GM18517 (cell line): Measurements from ENCODE around the gene DIABLO.
"Not testable (repeated sequence)": the region's sequence is repeated elsewhere in the genome, so short reads cannot be mapped to it uniquely, and the experiment has no call there.

ENCODE experiments used
- ATAC-seq: cut with Tn5 transposase; IDR thresholded peaks from one replicate; pipeline ENCODE4 v1.9.1; 2021; ENCODE audit warnings: mild to moderate bottlenecking, moderate library complexity; ENCODE audit not compliant: unreplicated experiment

Gene DIABLO

DNA sequence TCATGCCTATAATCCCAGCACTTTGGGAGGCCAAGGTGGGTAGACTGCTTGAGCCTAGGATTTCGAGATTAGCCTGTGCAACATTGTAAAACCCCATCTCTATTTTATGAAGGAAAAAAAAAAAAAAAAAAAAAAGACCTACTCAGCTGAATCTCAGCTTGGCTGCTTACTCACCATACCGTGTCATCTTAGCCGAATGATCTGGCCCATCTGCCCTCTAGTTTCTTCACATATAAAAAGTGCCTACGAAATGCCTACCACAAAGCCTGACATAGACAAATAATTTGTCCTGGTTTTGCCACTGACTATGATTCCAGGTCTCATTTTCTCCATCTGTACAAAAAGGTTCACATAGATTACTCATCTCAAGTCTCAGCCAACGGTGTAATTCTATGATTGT lies 10.1 kb downstream of the DIABLO start:
- ATAC-seq = no peak

DNA sequence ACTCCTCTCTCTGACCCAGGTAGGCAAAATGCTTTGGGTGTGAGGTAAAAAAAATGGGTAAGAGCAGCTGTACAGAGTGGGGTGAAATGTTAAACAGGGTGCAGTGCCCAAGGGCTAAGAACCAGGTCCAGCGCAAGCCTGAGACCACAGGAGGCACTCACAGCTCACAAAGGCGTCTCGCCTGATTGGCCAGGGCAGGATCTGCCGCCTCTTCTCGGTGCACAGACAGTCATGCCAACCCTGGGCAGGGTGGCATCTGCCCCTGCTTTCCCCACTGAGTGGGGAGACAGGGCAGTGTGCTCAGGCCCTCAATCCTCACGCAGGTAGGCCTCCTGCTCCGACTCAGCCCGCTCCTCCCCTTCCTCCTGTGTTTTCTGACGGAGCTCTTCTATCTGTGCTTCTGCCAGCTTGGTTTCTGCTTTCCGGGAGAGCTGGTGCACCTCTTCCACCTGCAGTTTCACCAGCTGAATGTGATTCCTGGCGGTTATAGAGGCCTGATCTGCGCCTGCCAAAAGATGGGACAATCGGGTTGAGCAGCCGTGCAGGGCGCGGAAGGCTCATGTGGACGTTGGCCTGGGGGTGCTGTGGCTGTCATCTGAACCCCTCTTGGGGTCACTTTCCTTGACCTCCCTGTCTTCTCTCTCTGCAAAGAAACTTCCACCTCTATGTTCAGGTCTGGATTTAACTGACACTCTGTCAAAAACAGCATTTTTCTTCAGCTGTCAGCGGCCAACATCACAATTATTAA lies 17.6 kb downstream of the DIABLO start:
- ATAC-seq = no peak

DNA sequence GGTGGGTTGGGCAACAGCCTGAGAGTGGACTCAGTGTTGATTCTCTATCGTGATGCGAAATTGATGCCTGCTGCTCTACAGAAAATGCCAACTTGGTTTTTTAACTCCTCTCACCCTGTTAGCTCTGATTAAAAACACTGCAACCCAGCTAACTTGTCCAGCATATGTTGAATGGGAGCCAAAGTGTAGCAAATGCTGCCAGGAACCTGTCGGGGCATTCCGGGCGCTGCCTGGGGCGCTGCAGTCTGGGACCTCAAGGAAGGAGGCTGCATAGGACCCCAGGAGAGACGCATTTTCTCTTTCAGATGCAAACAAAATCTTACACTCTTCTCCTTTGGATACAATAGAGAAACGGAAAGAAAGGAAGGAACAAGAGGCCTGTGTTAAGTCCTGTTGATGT lies 18.5 kb downstream of the DIABLO start:
- ATAC-seq = no peak

DNA sequence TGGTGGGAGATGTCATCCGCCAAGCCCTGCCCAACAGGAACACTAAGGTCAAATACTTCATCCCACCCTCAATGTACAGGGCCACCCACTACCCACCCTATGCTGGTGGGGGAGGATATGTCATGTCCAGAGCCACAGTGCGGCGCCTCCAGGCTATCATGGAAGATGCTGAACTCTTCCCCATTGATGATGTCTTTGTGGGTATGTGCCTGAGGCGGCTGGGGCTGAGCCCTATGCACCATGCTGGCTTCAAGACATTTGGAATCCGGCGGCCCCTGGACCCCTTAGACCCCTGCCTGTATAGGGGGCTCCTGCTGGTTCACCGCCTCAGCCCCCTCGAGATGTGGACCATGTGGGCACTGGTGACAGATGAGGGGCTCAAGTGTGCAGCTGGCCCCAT lies 18.9 kb downstream of the DIABLO start:
- no peak for ATAC-seq

DNA sequence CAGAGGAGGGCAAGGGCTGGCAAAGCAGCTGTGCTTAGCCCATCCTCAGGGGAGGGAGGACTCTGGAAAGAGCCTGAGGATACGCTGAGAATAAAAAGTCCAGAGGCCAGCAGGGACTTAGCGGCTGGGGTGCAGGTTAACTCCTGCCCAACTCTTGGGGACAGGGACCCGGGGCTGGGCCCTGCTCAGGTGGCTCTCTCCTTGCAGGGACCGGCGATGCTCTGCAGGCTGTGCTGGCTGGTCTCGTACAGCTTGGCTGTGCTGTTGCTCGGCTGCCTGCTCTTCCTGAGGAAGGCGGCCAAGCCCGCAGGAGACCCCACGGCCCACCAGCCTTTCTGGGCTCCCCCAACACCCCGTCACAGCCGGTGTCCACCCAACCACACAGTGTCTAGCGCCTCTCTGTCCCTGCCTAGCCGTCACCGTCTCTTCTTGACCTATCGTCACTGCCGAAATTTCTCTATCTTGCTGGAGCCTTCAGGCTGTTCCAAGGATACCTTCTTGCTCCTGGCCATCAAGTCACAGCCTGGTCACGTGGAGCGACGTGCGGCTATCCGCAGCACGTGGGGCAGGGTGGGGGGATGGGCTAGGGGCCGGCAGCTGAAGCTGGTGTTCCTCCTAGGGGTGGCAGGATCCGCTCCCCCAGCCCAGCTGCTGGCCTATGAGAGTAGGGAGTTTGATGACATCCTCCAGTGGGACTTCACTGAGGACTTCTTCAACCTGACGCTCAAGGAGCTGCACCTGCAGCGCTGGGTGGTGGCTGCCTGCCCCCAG lies 19.6 kb downstream of the DIABLO start:
- no peak for ATAC-seq

DNA sequence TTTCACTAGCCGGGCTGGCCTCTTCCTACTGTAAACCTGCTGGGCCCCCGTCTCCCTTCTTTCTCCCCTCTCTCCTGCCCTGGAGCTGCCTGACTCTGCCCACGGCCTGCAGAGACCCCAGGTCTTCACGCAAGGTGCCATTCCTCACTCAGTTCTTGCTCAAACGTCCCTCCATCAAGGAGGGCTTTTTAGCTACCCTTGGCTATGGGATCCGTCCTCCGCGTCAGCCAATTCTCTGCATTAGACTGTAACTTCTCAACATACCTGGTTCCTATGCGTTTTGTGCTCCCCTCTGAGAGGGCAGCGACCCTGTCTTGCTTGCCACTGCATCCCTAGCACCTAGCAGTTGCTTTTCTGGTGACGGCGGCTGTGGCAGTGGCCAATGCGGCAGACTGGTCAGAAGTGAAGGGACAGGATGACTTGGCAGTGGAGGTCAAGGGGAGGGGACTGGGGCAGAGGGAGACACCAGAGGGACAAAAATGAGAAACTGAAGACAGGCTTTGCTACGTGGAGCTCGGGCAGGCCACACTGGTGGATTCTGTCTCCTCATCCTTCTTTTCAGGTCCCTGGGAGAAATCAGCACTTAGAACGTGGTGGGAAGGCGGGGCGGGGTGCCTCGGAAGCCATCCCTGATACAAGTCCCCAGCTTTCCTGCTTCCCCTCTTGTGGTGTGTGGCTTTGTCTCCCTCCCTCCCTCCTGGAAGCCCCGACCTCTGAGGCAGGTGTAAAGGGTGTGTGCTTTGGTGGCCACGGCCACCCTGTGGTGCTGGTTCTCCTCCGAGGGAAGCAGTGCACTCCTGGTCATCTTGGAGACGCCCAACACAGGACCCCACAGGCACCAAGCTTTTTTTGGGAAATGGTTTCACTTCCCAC lies 20.6 kb downstream of the DIABLO start:
- no peak for ATAC-seq

DNA sequence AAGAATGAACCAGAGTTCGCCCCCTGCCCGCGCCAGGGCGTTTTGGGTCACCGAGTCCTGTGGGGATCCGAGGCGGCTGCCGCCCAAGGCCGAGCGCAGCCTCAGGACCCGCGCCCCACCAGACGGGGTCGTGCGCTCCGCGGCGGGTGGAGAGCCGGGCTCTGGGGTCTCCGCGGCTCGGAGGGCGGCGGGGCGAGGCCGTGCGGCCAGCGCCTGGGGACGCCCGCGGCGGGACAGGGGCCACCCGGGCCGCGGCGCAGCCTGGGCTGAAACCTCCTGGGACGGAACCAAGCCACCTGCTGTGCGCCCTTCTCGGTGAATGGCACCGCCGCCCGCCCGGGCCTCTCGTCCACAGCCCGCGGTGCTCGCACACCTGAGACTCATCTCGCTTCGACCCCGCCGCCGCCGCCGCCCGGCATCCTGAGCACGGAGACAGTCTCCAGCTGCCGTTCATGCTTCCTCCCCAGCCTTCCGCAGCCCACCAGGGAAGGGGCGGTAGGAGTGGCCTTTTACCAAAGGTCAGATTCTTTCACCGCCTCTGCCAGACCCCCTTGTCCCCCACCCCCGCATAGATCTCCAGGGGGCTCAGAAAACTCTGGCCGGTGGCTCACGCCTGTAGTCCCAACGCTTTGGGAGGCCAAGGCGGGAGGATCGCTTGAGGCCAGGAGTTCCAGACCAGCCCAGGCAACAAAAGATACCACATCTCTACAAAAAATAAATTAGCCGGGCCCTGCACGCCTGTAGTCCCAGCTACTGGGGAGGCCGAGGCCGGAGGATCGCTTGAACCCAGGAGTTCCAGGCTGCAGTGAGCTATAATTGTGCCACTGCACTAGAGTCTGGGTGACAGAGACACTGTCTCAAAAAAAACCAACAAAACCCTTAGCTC lies 21.4 kb downstream of the DIABLO start:
- no peak for ATAC-seq

DNA sequence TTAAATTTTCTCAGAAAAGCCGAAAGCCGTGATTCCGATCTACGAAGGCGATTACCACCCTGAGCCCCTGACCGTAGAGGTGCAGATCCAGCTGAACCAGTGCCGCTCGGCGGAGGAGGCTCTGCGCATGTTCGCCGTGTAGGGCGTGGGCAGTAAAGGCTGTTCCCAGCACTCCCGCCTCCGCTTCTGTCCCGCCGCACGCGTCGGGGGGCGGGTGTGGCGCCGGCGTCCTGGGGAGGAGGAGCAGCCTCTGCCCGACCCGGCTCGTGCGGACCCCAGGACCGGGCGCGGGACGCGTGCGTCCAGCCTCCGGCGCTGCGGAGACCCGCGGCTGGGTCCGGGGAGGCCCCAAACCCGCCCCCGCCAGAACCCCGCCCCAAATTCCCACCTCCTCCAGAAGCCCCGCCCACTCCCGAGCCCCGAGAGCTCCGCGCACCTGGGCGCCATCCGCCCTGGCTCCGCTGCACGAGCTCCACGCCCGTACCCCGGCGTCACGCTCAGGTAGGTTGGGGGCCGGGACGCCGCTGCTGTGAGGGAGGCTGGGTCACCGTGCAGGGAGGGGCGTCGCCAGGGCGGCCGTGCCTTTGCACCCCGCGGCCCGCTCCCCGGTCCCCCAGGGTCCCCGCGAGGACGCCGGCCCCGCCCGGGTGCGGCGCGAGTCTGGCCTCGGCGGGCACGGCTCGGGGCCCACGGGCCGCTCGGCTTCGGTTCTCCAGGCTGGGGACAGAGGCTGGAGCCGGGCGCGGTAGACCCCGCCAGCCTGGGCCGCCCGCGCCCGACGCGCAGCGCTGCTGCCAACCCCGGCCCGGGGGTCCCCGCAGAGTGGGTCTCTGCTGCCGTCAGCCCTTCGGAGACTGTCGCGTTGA lies 22.3 kb downstream of the DIABLO start, which contains the start of gene B3GNT4:
Gene B3GNT4, plus strand, starts transcription at position 409 of the 866 bp plus-strand sequence. CDS start 910 bp downstream, outside the sequence.
- no peak for ATAC-seq

DNA sequence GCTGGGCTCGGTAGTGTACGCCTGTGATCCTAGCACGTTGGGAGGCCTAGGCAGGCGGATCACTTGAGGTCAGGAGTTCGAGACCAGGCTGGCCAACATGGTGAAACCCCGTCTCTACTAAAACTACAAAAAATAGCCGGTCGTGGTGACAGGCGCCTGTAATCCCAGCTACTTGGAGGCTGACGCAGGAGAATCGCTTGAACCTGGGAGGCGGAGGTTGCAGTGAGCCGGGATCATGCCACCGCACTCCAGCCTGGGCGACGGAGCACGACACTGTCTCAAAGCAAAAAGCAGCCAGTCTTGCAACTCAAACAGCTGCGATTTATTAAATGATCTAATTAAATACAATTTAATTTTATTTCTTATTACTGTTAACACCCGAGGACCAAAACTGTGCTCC lies 23.0 kb downstream of the DIABLO start:
- not testable (repeated sequence) for ATAC-seq

DNA sequence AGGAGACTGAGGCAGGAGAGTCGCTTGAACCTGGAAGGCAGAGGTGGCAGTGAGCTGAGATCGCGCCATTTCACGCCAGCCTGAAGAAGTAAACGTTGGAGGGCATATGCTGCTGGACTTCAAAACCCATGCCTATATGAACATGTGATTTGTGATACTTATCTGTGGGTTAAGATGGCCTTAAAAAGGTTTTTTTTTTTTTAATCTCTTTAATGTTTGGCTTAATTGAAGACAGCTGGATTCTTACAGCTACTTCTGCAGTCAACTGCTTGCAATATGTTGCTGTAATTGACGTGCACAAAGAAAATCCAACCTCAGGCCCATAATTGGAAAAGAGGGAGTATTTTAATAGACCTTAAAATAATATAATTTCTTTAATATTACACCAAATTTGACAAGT lies 23.8 kb downstream of the DIABLO start:
- no peak for ATAC-seq

DNA sequence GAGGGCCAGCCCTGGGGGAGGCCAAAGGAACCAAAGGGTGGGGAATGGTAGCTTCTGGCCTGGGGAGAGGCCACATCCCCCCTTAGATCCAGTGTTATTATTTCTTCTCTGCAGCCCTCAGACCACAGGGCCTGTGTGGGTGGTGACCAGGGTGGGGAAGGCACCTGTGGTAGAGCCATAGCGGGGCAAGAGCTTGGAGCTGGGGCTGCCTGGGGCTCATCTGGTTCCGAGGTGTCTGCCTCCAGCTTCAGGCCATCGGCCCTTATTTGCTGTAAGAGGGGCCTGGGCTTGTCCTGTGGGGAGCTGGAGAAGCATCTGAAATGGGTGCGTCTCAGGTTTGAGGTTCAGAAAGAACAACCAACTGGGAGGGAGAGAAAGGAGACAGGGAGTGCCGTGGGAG lies 24.5 kb downstream of the DIABLO start:
- no peak for ATAC-seq

DNA sequence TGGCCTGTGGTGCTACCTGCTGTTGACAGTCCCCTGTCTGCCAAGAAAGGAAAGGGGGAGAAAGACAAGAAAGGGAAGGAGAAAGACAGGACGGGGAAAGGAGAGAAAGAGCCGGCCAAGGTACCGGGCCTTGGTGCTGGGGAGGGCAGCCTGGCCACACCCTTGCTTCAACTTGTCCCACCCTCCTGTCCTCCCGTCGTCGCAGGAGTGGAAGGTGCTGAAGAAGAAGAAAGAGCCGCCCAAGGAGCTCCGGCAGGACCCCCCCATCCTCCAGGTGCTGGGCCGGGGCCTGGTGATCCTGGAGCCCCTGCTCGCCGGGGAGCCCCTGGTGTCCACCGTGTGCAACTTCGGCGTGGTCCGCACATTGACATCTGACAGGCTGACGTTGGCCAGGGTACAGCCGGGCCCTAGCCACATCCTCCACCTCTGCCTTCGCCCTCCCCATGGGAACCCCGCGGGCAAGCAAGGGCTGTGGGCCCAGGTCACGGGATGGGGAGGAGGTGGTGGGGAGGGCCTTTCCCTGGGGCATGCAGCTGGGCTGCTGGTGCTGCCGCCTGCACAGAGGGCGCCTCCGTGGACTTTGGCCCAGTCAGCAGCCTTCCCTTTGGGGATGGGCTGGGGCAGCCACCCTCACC lies 25.2 kb downstream of the DIABLO start:
- ATAC-seq = no peak

DNA sequence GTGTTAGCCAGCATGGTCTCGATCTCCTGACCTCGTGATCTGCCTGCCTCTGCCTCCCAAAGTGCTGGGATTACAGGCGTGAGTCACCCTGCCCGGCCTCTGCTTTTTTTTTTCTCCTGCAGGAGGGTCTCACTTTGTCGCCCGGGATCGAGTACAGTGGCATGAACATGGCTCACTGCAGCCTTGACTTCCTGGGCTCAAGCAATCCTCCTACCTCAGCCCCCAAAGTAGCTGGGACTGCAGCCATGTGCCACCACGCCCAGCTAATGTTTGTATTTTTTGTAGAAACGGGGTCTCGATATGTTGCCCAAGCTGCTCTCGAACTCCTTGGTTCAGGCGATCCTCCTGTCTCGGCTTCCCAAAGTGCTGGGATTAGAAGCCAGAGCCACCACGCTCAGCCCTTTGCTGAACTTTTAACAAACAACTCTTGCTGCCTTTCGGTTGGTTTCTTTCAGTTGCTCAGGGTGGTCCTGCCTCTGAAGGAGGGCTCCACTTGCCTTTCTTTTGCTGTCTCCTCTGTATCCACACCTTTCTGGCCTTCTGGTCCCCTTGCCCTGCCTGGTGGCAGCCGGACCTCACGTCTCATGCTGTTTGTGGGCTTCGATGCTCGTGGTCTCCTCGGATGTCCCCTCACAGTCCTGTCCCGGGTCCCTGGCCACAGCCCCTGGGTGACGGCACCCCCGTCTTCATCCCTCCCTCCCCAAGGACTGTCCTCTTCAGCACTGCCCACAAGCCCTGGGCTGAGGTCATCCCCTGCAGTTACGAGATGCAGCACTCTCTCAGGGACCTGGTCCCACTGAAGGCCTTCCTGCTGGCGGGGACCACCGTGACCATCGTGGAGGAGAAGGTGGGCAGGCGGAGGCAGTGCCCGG lies 26.1 kb downstream of the DIABLO start:
- ATAC-seq = no peak

DNA sequence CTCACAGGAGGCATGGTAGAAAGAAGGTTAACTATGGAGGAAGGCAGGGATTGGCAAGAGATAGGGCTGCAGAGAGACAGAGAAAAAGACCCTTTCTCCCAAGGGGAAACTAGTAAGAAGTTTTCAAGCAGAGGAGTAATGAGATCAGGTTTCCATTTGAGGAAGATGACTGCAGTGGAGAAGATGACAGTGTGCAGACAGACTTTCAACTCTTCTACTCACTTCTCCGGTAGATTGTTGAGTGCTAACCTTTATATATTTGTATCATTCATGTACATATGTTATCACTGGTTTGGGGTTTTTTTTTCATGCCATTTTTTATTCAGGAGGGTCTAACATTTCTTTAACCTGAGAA lies 28.3 kb downstream of the DIABLO start:
- no peak for ATAC-seq

DNA sequence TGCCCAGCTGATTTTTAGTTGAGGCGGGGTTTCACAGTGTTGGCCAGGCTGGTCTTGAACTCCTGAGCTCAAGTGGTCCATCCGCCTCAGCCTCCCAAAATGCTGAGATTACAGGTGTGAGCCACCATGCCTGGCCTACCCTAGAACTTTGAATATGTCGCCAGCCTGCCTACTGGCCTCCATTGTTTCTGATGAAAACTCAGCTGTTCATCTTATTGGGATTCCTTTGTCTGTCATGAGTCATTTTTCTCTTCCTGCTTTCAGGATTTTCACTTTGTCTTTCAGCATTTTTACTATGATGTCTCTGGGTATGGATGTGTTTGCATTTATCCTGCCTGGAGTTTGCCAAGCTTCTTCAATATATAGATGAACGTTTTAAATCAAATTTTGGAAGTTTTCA lies 30.4 kb downstream of the DIABLO start:
- no peak for ATAC-seq

DNA sequence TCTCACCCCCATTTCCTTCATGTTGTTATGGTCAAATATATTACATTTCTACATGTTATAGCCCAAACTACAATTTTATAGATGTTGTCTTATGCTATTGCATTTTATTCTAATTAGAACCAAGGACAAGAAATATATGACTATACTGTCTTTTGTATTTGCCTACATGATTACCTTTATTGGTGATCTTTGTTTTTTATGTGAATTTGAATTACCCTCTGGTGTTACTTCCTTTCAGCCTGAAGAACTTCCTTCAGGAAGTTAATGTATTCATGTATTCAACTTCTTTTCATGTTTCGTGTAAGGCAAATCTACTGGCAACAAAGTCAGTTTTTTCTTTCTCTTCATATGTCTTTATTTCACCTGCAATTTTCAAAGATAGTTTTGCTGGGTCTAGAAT lies 31.0 kb downstream of the DIABLO start:
- no peak for ATAC-seq

DNA sequence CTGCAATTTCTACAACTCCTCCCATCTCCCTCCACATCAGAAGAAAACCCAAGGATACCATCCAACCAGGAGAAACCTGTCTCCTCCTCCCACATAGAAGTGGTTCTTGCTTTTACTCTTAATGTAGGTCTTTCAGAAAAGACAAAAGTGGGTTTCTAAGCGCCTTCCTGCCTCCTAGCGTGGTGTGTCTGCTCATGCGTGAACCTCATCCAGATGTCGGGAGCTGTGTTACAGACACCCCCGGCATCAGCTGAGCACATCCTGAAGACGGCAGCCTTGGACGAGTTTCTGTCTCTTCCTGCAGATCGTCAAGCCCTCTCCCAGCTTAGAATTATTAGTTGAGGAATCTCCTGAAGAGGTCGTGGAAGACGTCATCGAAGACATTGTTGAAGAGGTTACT lies 33.4 kb downstream of the DIABLO start:
- ATAC-seq = no peak
